Measurements from ENCODE around the gene TIPARP. TPM values are rescaled to one million over a fixed set of nuclear protein-coding genes. Genes with fewer than 3 reads are reported as not detected.

The TIPARP gene
- total RNA-seq, 1 experiment from 2014 or later: 22.1 TPM

GRCh38 chr3:156720826-156721225 lies 46.4 kb downstream of the TIPARP start:
- TF ChIP-seq, protein P1, sequence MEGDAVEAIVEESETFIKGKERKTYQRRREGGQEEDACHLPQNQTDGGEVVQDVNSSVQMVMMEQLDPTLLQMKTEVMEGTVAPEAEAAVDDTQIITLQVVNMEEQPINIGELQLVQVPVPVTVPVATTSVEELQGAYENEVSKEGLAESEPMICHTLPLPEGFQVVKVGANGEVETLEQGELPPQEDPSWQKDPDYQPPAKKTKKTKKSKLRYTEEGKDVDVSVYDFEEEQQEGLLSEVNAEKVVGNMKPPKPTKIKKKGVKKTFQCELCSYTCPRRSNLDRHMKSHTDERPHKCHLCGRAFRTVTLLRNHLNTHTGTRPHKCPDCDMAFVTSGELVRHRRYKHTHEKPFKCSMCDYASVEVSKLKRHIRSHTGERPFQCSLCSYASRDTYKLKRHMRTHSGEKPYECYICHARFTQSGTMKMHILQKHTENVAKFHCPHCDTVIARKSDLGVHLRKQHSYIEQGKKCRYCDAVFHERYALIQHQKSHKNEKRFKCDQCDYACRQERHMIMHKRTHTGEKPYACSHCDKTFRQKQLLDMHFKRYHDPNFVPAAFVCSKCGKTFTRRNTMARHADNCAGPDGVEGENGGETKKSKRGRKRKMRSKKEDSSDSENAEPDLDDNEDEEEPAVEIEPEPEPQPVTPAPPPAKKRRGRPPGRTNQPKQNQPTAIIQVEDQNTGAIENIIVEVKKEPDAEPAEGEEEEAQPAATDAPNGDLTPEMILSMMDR (IDR thresholded peaks at IDR 0.05): no peak
- TF ChIP-seq SIN3A (IDR thresholded peaks at IDR 0.05; ENCODE audit: borderline replicate concordance, insufficient read depth, low read depth, low read length) (no peak), TCF7L2 (IDR thresholded peaks at IDR 0.05; ENCODE audit: low read depth, low read length) (no peak), POLR2AphosphoS5 (IDR thresholded peaks at IDR 0.05; ENCODE audit: low read depth, low read length) (no peak), REST (IDR thresholded peaks at IDR 0.05; ENCODE audit: insufficient read depth in 1 of 2, low read depth in 2 of 2, low read length in 1 of 2) (no peak)
- Histone ChIP-seq H3K4me1 (ENCODE audit: control insufficient read depth, insufficient read depth, low read length) (peaks cover 3% of the 10 kb centered on the region; the same call in 1 of the 2 replicates), H3K27me3 (ENCODE audit: control insufficient read depth, insufficient read depth, low read length) (no peaks in the 10 kb centered on the region), H3K36me3 (ENCODE audit: control insufficient read depth, insufficient read depth, low read length) (no peaks in the 10 kb centered on the region), H3K4me3 (ENCODE audit: low read depth in 2 of 2, low read length in 2 of 2) (no peak overlapping the region), H3K9me3 (ENCODE audit: control insufficient read depth, insufficient read depth, low read depth, low read length) (no peaks in the 10 kb centered on the region), H3K27ac (ENCODE audit: low read length) (no peak overlapping the region)
- no TSS peak for BruUV-seq (replicated peaks)
- POLR2A ChIA-PET: no interaction called here
- intact Hi-C loops (cut with micrococcal nuclease; ENCODE audit: unreplicated experiment) (no loop called here), in situ Hi-C loops (cut with HindIII; ENCODE audit: low pct_unique_long_range_greater_than_20kb, low sequenced_read_pairs) (no loop called here)
- CTCF ChIA-PET: no interaction called here
- no peak for DNase-seq (ENCODE audit: low read depth, low spot score)
- no peak for ATAC-seq

DNA sequence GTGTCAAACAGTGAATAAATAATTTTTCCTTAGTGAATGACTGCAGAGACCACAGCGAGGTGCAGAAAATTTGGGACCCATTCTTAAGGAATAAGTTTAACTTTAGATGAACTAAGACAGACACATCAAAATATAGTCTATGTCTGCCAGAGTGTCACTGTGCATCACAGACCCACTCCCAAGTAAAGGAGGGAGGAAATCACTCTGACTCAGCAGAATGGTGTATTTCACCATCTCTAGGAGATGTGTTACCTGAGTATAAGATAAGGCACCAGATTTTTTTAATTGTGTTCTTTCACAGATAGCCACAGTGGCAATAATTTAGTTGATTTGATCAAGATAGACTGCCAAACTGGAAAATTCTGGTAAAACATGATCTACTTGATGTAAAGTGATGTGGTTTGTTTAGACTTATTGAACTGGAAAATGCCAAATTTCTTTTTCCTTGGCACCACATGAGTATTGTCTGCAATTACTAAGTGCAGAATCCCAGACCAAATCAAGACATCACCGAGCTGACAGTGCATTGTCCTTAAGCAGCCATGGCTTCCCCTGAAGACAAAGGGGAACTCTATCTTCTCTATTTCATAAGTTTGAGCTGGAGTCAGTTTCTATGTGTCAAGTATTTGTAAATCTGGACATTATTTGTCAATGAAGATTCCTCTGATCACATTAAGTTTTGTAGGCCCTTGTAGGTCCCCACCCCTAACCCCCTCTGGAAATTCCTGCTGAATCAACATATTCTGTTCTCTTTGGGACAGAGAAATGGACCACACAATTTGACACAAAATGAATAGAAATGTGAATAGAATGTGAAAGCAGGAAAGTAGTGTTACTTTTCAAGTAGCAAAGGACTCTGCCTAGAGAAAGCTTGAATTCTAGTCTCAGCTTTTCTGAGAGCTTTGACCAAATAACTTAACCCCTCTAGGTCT lies 47.6 kb downstream of the TIPARP start:
- CTCF ChIA-PET: no interaction called here

More for the DNA sequence above, 47.6 kb downstream of the TIPARP start:
- in situ Hi-C loops (cut with HindIII; ENCODE audit: low pct_unique_long_range_greater_than_20kb, low sequenced_read_pairs) (no loop called here), intact Hi-C loops (cut with micrococcal nuclease; ENCODE audit: unreplicated experiment) (no loop called here)
- Histone ChIP-seq H3K9me3 (ENCODE audit: control insufficient read depth, insufficient read depth, low read depth, low read length) (no peaks in the 10 kb centered on the region), H3K27ac (ENCODE audit: low read length) (no peak overlapping the region), H3K4me1 (ENCODE audit: control insufficient read depth, insufficient read depth, low read length) (peaks cover 3% of the 10 kb centered on the region; the same call in 1 of the 2 replicates), H3K27me3 (ENCODE audit: control insufficient read depth, insufficient read depth, low read length) (no peaks in the 10 kb centered on the region), H3K4me3 (ENCODE audit: low read depth in 2 of 2, low read length in 2 of 2) (no peak overlapping the region), H3K36me3 (ENCODE audit: control insufficient read depth, insufficient read depth, low read length) (no peaks in the 10 kb centered on the region)
- ATAC-seq: no peak
- TF ChIP-seq REST (IDR thresholded peaks at IDR 0.05; ENCODE audit: insufficient read depth in 1 of 2, low read depth in 2 of 2, low read length in 1 of 2): no peak
- no peak for TF ChIP-seq POLR2AphosphoS5 (IDR thresholded peaks at IDR 0.05; ENCODE audit: low read depth, low read length)
- no peak for TF ChIP-seq SIN3A (IDR thresholded peaks at IDR 0.05; ENCODE audit: borderline replicate concordance, insufficient read depth, low read depth, low read length)
- no peak for TF ChIP-seq TCF7L2 (IDR thresholded peaks at IDR 0.05; ENCODE audit: low read depth, low read length)
- TF ChIP-seq, protein P1 (IDR thresholded peaks at IDR 0.05): no peak
- no TSS peak for BruUV-seq (replicated peaks)
- POLR2A ChIA-PET: no interaction called here
- DNase-seq (ENCODE audit: low read depth, low spot score): no peak
